Activated CD4-positive, alpha-beta T cell treated with anti-CD3 and anti-CD28 coated beads, Interleukin-2, amount 50 U/mL, for 4 hours (primary cell): Measurements from ENCODE around the gene ARHGAP6.

ENCODE experiments used
- DNase-seq, 2 experiments: peaks; one replicate each; pipeline ENCODE4 v3.0.0-alpha.2; 2020

ARHGAP6 gene

DNA sequence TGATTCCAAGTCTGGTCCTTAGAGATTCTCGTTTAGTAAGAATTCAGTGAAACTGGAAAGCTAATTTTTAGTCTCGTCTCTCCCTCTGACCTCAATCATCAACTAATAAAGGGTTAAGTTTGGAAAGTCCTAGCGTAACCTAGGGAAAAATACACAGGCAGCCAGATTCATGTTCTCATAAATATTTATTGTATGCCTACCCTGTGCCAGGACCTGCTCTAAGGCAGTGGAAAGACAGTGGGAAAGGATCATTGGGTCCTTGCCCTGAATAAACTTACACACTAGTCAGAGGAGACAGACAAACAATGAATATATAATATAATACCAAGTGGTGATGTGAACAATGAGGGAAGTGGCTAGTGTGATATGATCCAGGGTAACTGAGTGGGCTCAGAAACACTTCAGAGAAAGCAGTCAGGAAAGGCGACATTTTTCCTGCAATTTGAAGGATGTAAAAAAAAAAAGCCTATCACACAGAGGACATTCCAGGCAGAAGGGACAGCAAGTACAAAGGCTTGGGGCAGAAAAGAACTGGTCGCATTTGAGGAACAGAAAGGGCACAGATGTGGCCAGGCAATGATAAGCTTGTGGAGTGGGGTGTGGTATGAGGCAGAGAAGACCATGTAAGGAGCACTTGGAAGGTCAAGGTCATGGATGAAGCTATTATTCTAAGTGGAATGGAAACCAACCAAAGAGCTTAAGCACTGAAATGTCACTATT, 243.8 kb downstream of the ARHGAP6 start:
- no peak for DNase-seq

DNA sequence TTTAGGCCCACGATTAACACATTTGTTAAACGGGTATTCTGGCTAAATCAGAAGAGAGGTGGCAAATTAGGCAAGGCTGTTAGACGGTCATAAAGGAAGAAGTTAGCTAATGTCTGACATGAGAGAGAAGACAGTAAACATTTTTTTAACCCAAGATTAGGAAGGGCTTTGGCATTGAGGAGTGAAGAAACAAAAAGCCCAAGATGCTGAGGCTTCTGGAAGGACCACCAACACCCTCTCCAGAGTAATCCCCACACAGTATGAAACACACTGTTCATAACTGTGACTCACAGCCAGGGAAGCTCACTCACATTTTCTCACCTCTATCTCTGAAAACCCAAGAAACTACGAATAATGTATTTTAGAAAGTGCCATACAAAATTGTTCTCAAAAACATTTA, 244.9 kb downstream of the ARHGAP6 start:
- no peak for DNase-seq

DNA sequence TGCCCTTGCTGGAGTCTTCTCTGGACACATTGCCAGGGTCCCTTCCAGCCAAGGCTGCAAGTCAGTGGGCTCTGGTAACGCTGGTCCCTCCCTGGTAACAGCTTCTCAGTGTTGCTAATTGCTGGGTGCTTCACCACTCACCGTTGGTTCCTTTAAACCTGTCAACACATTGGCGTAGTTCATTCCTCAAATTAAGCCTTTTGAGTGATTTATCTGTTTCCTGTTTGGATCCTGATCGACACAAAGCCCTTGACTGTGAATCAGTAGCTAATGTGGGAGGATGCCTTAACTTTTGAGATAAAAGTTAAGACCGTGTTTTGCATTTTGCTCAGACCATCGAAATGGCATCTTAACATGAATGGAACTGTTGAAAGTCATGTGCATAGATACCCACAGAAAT, 246.6 kb downstream of the ARHGAP6 start:
- DNase-seq, result no peak

GRCh38 chrX:11416600-11416999, 249.1 kb downstream of the ARHGAP6 start:
- DNase-seq, result no peak

DNA sequence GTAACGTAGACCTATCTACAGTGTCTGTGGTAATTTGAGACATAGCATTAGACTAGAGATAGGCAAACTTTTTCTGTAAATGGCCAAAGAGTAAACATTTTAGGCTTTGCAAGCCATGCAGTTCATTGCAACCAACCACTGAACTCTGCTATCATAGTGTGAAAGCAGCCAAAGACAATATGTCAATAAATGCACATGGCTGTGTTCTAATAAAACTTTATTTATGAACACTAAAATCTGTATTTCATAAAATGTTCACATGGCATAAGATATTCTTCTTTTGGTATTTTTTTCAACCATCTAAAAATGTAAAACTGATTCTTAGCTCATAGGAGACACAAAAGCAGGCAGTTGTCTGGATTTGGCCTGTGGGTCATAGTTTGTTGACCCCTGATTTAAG, 251.6 kb downstream of the ARHGAP6 start:
- DNase-seq, result no peak

- no peak for DNase-seq
These were observed 252.8 kb downstream of the ARHGAP6 start for GRCh38 chrX:11412715-11413623.

GRCh38 chrX:11409957-11410356, 255.8 kb downstream of the ARHGAP6 start:
- no peak for DNase-seq

DNA sequence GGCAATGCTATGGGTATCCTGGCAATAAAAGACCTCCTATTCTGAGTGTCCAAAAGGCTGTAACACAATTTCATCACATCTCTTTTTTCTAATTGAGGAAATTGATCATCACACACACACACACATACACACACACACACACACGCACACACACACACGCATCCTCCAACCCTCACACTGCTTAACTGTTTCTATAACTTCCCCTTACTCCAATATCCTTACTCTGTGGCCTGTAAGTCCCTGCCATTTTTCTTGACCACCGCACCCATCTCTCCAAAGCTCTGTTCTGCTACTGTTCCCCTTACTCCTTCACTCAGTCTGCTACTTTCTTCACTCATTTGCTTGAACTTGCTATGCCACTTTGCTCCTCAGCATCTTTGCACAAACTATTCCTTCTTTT, 256.9 kb downstream of the ARHGAP6 start:
- DNase-seq, result no peak

DNA sequence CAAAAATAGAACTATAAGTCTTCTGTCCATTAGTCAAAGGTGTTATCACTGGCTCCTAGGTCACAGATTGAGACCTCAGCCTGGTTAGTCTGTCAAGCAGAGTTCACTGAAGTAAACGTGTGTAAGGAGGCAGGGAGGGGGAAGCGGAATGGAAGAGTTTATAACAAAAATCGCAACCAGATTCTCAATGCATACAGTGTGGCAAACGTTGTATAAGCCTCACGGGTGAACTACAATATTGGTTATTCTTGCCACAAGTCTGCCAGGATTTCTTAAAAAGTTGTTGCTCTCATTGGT, 257.7 kb downstream of the ARHGAP6 start:
- no peak for DNase-seq

GRCh38 chrX:11407331-11408108, 258.2 kb downstream of the ARHGAP6 start:
- DNase-seq, result no peak

- no peak for DNase-seq
These were observed 259.5 kb downstream of the ARHGAP6 start for GRCh38 chrX:11406109-11406765.

- DNase-seq, result no peak
These were observed 262.1 kb downstream of the ARHGAP6 start for GRCh38 chrX:11403631-11404030.

- DNase-seq, result no peak
These were observed 263.8 kb downstream of the ARHGAP6 start for GRCh38 chrX:11401966-11402365.

GRCh38 chrX:11399489-11400094, 266.1 kb downstream of the ARHGAP6 start:
- no peak for DNase-seq

DNA sequence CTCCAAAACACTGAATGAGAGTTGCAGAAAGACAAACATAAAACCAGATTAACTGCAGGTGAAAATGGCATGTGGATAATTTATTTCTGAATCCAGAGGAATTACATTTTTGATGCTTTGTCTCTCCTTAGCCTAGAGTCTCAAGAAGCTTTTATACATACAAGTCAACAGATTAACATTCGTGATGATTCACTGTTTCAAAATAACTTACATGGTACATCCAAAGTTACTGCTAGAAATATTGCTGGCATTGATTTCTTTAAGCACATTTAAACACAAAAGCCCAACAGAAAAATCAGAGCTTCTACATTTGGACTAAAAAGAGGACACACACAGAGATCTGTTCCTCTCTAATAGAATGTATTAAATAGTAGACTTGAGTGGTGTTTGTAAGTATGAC, 266.9 kb downstream of the ARHGAP6 start:
- no peak for DNase-seq

DNA sequence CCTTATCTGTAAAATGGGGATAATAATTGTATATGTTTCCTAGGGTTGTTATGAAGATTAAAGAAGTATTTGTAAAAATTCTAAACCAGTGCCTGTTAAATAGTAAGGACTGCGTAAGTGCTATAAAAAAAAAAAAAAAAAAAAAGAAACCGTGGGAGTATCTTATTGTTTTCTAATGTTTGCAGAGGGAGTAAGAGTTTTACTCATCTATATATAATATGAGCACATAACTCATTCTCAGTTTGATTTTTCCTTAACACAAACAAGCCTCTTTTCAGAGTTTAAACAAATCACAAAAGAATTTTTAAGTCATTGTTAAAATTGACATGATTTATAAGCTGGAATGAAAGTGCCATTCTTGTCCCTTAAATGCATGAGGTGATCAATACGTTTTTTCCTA, 267.6 kb downstream of the ARHGAP6 start:
- no peak for DNase-seq

- DNase-seq, result no peak
These were observed 268.0 kb downstream of the ARHGAP6 start for GRCh38 chrX:11397680-11398079.

DNA sequence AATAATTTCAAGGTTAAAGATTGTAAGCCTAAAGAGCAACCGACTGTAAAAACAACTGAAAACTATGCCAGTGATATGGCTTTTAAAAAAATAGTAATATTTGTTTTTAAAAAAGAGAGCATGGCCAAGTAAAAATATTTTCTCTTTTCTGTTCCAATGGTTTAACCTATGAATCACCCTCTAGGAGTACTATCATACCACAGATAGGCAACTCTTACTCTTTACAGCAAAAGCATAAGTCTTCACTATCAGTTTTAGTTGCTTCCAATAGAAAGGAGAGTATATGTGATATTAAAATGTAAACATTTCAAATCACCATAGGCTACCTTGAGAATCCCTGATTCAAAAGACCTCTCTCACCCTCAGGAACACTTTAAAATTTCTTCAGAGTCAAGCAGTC, 269.9 kb downstream of the ARHGAP6 start:
- DNase-seq, result no peak

DNA sequence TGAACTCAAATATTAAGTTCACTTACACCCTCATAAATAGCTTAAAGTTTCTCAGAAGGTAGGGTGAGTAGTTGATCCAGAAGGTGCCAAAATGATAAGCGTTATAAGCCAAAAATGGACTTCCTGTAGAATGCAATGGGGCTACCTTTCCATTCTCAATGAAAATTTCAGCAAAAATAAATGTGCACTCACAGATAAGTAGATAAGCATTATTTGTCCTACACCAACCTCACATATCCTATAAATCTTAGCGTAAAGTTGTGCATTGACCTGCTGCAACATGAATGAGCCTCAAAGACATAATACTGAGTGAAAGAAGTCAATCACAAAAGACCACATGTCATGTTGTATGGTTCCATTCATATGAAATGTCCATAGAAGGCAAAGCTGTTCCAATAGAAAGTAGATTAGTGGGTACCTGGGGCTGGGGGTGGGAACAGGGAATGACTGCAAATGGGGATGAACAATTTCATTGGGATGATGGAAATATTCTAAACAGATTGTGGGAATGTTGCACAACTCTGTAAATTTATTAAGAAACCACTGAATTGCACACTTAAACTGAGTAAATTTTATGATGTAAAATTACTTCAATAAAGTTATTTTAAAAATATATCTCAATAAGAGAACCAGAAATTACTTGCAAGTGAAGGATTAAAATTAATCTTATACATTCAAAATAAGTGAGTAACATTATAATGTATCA, 271.6 kb downstream of the ARHGAP6 start:
- DNase-seq, result no peak

DNA sequence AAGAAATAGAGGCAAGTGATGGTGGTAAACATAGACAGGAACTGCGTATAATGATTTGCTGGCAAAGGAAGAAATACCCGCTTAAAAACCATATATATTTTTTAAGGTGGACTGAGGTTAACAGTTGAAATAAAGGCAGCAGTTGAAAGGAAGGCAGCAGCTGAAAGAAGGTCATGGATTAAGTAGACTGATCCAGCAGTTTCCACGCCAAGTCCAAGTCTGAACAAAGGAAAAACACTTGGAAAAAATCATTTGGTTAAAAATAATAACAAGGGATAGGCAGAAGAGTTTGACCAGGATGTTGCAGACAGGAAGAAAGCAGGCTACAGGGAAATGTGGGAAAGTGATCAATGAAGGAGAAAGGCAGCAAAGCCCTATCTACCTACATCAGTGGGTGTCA, 278.9 kb downstream of the ARHGAP6 start:
- no peak for DNase-seq

DNA sequence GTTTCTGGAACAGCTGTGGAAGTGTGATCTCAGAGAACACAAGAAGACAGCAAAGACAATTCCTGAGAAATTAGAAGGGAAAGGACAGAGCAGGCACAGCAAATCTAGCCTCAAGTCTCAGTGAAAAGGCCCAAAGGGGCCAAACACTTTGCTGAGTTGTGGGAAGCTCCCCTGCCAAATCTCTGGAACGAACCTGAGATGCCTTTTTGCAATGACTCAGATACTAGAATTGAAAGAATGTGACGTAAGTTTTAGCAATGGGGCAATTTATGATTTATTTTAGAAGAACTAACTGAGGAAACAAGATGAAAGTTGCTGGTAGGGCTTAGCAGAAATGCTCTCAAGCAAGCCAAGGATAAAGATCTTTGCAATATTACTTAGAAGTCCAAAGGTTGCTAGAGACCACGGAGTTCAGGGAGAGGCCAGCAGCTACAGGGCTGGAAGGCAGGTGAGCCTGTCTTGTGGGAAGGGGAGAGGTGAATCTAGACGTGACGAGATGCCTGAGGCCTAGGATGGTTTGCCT, 279.7 kb downstream of the ARHGAP6 start:
- no peak for DNase-seq

- DNase-seq, result no peak
These were observed 282.8 kb downstream of the ARHGAP6 start for GRCh38 chrX:11382930-11383329.
